NCI-H1436 treated with DMSO at 0.1 percent for 48 hours (cell line): ENCODE measurements around the gene FBRS.

Source experiments
- DNase-seq: peaks from one replicate; lab custom pipeline; 2025; lab: John Stamatoyannopoulos, UW

FBRS gene

DNA sequence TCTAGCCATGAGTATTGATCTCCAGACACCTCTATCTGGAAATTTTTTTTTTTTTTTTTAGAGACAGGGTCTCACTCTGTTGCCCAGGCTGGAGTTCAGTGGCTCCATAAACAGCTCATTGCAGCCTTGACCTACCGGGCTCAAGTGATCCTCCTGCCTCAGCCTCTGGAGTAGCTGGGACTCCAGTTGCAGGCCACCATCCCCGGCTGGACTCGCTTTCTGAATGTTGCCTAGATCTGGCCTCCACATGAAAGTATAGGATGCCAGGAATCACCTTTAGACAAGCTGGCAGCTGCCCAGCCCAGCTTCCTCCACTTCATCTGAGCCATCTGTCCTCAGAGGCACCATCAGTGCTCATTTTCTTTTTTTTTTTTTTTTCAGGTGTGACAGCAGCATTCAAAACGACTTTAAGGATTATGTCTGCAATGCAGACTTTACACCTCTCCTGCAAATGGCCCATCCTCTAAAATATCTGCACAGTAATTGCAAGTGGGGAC is 13.8 kb upstream of the FBRS start:
- no peak for DNase-seq

GRCh38 chr16:30645727-30646126 is 12.5 kb upstream of the FBRS start:
- DNase-seq = no peak

GRCh38 chr16:30647274-30647571 is 11.0 kb upstream of the FBRS start:
- DNase-seq = no peak

GRCh38 chr16:30649725-30650368 is 8.4 kb upstream of the FBRS start:
- no peak for DNase-seq

- DNase-seq = peak; percentile 98
Measured at GRCh38 chr16:30650369-30651123, 7.7 kb upstream of the FBRS start, which contains the start of gene PRR14. Gene PRR14, plus strand, starts transcription at chr16:30650960. Its CDS starts 686 bp downstream, at chr16:30651646.

DNA sequence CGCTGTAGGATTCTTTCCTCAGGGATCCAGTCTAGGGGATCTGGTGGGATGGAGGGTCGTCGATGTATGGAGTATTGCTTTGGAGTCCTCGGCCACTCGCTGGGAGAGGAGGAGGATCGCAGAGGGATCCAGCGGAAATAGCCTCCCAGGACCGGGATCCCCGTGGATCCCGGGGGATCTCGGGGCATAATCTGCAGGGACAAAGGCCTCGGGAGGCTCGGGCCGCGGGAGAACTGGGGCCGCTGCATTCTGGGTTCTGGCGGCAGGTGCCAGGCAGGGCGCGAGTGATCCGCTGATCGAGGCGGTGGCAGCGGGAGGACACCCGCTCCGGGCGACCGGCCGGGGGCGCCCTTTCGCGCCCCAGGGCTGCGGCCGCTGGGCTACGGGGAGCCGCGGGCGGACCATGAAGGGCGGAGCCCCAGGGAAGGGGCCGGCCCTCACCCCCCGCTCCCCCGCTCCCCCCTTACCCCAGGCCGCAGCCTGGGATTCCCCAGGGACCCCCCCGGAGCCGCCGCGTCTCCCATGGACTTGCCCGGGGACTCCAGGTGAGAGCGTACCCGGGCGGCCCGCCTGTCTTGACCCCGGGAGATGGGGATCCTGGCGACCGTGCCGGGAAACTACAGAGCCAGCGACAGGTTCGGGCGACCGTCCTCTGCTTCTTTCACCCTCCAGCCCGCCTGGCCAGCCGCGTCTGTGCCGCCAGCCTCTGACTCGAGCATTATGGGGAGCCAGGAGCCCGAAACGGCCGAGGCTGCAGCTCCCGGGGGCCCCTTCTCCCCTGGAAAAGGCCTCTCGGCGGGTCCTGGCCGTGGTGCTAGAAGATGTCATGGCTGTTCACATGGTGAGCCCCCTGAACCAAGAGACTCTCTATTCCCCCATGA is 6.9 kb upstream of the FBRS start:
- peak; percentile 6 for DNase-seq

- no peak for DNase-seq
Measured at GRCh38 chr16:30652005-30652296, 6.3 kb upstream of the FBRS start.

DNA sequence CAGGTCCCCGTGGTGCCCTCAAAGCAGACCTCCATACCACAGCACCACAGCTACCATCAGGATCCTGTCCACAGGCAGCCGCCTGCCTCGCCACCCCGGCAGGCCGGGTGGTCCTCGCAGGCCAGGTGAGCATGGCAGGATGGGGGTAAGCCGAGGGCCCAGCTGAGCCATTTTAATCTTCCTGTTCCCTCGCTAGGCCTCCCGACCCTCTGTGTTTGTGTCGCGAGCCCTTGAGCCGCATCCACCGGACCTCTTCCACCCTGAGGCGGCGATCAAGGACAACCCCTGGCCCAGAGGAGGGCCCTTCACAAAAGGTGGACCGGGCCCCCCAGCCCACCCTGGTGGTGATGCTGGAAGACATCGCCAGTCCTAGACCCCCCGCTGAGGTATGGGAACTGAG is 5.5 kb upstream of the FBRS start:
- DNase-seq = no peak

DNA sequence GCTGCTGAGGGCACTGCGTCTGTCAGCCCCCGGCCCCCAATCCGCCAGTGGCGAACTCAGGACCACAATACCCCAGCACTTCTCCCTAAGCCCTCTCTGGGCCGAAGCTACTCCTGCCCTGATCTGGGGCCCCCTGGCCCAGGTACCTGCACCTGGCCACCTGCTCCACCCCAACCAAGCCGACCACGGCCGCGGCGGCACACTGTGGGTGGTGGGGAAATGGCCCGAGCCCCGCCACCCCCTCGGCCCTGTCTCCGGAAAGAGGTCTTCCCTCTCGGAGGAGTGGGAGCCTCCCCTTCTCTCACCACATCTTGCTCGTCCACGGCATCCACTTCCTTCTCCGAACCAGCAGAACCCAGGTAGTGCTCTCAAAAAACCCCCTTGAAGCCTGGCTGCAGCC is 3.4 kb upstream of the FBRS start:
- no peak for DNase-seq

DNA sequence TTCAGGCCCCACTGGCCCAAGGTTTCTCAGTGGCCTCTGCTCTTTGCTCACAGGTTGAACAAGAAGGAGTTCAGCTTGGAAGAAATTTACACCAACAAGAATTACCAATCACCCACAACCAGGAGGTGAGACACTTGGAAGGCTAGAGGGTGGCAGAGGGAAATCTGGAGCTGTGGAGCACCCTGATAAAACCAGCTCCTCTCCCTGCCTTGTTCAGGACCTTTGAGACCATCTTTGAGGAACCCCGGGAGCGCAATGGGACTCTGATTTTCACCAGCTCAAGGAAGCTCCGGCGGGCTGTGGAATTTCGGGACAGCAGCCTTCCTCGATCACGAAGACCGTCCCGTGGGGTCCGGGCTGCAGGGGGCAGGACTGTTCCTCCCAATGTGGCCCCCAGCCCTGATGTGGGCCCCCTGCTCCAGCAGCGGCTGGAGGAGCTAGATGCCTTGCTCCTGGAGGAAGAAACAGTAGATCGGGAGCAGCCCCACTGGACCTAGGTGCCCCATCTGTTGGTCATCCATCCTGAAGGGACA is 2.4 kb upstream of the FBRS start:
- no peak for DNase-seq

- DNase-seq = no peak
Measured at GRCh38 chr16:30656388-30656787, 1.8 kb upstream of the FBRS start.

- DNase-seq = no peak
Measured at GRCh38 chr16:30656974-30657865, 1.0 kb upstream of the FBRS start.

GRCh38 chr16:30658731-30659506 is 688 bp downstream of the FBRS start:
- DNase-seq = peak; percentile 87

DNA sequence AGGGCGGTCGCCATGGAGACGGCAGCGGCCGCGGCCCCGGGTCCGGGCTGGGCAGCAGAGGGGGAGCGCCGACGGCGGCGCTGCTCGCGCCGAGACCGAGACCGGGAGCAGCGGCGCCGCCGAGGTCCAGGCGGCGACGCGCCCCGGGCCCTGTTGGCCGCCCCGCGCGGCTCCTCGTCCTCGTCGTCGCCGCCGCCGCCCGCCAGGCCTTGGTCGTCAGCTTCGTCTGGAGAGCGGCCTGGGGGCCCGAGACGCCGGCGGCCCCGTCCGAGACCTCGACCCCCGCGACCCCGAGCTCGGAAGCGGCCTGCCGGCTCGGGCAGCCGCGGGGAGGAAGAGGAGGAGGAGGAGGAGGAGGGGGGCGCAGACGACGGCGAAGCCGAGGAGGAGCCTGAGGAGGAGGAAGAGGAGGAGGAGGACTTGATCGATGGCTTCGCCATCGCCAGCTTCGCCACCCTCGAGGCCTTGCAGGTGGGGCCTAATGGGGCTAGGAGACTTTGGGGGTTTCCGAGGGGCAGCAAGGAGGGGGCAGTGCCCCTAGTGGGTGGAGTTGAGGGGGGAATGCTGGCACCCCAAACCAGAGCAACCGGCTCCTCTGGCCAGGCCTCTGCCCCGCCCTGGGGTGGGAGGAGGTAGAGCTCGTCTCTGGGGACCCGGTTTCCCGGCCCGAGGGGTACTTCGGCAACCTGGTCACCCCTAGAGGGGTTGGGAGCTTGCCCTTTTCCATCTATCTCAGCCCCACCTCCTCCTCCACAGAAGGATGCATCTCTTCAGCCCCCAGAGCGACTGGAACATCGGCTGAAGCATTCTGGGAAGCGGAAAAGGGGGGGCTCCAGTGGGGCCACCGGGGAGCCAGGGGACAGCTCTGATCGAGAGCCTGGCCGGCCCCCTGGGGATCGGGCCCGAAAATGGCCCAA is 1.5 kb downstream of the FBRS start:
- DNase-seq = no peak

DNA sequence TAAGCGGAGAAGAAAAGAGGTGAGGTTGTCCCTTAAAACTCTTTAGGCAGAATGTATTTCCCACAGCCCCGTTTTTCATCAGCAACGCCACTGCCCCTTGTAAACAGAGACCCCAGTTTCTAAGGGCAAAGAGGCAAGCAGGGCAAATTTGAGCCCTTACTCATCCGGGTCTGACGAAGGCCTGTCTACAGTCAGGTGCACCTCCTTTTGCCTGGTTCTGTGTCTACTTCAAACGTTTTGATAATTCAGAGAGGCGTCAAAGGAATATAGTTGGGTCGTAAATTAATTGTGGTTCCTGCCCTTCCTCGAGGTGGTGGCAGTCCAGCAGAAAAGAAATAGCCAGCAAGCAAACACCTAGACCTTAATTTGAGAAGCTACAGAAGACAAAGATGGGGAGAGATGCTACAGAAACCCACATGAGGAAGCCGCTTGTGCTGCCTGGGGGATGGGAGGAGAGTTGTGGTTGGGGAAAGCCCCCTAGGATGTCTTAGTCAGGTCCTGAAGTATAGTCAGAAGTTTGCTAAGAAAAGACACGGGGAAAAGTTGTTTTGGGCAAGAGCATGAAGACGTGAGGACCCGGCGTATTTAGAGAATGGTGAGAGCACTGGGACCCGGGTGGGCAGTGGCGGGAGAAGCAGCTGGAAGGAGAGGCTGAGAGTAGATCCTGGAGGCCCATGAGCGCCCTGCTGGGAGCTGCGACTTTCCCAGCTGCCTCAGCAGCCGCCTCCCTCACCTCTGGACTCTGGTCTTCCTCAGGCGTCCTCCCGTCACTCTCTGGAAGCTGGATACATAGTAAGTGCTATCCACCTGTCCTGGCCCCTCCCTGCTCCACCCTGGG is 2.4 kb downstream of the FBRS start:
- DNase-seq = no peak

DNA sequence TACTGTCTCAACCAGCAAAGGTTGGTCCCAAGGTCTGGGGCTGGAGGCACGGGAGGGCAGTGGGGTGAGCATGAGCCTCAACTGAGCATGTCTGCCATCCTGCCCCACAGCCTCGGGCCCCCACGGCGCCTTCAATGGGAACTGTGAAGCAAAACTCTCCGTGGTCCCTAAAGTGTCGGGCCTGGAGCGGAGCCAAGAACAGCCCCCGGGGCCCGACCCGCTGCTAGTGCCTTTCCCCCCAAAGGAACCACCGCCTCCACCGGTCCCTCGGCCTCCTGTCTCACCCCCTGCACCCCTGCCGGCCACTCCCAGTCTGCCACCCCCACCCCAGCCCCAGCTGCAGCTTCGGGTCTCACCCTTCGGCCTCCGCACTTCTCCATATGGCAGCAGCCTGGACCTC is 4.2 kb downstream of the FBRS start:
- DNase-seq = no peak

DNA sequence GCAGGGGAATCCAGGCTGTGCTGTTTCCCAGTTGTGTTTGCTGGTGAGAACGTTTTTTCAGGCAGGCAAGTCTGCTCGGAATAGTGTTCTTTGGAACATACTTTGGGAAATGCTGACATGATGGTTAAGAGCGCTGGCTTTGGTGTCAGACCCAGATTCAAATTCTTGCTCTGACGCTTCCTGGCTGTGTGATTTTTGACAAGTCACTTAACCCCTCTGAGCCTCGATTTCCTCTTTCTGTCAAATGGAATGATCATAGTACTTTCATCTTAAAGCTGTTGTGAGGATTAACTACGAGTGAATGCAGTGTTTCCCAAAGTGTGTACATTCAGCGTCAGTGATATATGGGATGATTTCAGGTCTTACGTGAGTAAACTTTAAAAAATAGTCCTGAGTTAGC is 4.8 kb downstream of the FBRS start:
- DNase-seq = no peak

DNA sequence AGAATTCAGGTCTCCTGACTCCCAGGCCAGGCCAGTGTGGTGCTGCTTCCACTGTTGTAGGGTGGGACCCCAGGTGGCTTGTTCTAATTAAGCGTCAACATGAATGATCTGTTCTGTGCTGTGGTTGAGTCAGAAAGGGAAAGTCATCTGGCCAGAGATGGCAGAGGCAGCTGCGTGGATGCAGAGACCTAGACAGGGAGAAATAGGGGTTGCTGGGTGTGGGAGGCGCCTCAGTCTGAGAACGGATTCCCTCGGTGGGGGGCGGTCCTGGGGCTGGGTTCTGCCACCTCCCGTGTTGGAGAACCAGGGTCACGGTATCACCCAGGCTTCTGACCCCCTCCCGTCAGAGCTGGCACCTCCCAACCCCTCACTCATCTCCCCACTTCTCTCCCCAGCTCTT is 5.6 kb downstream of the FBRS start:
- no peak for DNase-seq

- no peak for DNase-seq
Measured at GRCh38 chr16:30664616-30665109, 6.4 kb downstream of the FBRS start.
